Panc1 (cell line): Measurements from ENCODE around the gene ERRFI1. TPM values are rescaled to one million over a fixed set of nuclear protein-coding genes. Genes with fewer than 3 reads are reported as not detected.
A peak's percentile ranks its signal among the peaks of the same experiment; 100 is the strongest.

Experiments
- ATAC-seq: fragments of 200-7000 bp; cut with Tn5 transposase; 2 replicates; pipeline ENCODE4 v1.9.1; 2020; ENCODE audit warnings: mild to moderate bottlenecking, moderate library complexity
- BruUV-seq: library from RNA; stranded (reverse); fragments of 400-500 nt; replicated peaks from 2 replicates; lab custom pipeline; 2021; lab: Mats Ljungman, UMichigan
- CTCF ChIA-PET: fragments of 300-600 bp; sonication (Branson Sonifier 250); formaldehyde crosslinking; loops from one replicate; lab custom pipeline; 2022; ENCODE audit warnings: antibody characterized with exemption; lab: Charles Lee
- POLR2A ChIA-PET: fragments of 300-600 bp; sonication (Branson Sonifier 250); formaldehyde crosslinking; loops from one replicate; lab custom pipeline; 2022; ENCODE audit warnings: antibody characterized with exemption; lab: Charles Lee
- DNase-seq: peaks from one replicate; pipeline ENCODE4 v3.0.0-alpha.2; 2010; ENCODE audit warnings: low read depth, low spot score
- H3K27ac ChIP-seq: 2 replicates; pipeline ENCODE4 v1.5.1; 2011; ENCODE audit warnings: mild to moderate bottlenecking, low read length, inconsistent platforms
- H3K27me3 ChIP-seq: fragments of 200-500 bp; sonication (Bioruptor generic); 2 replicates; pipeline ENCODE4 v1.6.0; 2014; ENCODE audit warnings: low read length, inconsistent platforms; ENCODE audit not compliant: control insufficient read depth, insufficient read depth
- H3K36me3 ChIP-seq: fragments of 200-500 bp; sonication (Bioruptor generic); 2 replicates; pipeline ENCODE4 v1.5.1; 2014; ENCODE audit warnings: inconsistent platforms, mild to moderate bottlenecking, low read length, moderate library complexity; ENCODE audit not compliant: control insufficient read depth, insufficient read depth
- H3K4me1 ChIP-seq: 2 replicates; pipeline ENCODE4 v1.5.1; 2011; ENCODE audit warnings: inconsistent platforms, mild to moderate bottlenecking, low read length, moderate library complexity; ENCODE audit not compliant: control insufficient read depth, insufficient read depth
- H3K4me3 ChIP-seq, 2 experiments: 2 replicates each; pipeline ENCODE4 v1.5.1; 2011 to 2012; ENCODE audit warnings: low read depth in 2 of 2, low read length in 2 of 2, mild to moderate bottlenecking in 2 of 2, inconsistent platforms in 1 of 2, moderate library complexity in 1 of 2
- H3K9me3 ChIP-seq: fragments of 200-500 bp; sonication (Bioruptor generic); 2 replicates; pipeline ENCODE4 v1.5.1; 2014; ENCODE audit warnings: low read depth, mild to moderate bottlenecking, inconsistent platforms, low read length, moderate library complexity; ENCODE audit not compliant: control insufficient read depth, insufficient read depth
- CTCF ChIP-seq: fragments of 450-650 bp; IDR thresholded peaks from 2 replicates; pipeline ENCODE4 v1.5.1; 2017; ENCODE audit warnings: mild to moderate bottlenecking
- POLR2AphosphoS5 ChIP-seq: IDR thresholded peaks from 2 replicates; pipeline ENCODE4 v1.6.1; 2012; ENCODE audit warnings: mild to moderate bottlenecking, low read depth, low read length, moderate library complexity
- REST ChIP-seq, 2 experiments: IDR thresholded peaks; 2 replicates each; pipeline ENCODE4 v1.6.1; 2011 to 2012; ENCODE audit warnings: low read depth in 2 of 2, control low read depth in 1 of 2, low read length in 1 of 2, mild to moderate bottlenecking in 1 of 2, moderate library complexity in 1 of 2; ENCODE audit not compliant: insufficient read depth in 1 of 2
- SIN3A ChIP-seq: IDR thresholded peaks from 2 replicates; pipeline ENCODE4 v1.6.1; 2012; ENCODE audit warnings: low read depth, mild to moderate bottlenecking, low read length, moderate library complexity, borderline replicate concordance; ENCODE audit not compliant: insufficient read depth
- TCF7L2 ChIP-seq: IDR thresholded peaks from 2 replicates; pipeline ENCODE4 v1.6.1; 2011; ENCODE audit warnings: mild to moderate bottlenecking, low read depth, low read length, inconsistent platforms
- in situ Hi-C: cut with HindIII; loops from 2 replicates; pipeline ENCODE4 v1.10.0; 2016; ENCODE audit warnings: low sequenced_read_pairs, low pct_unique_long_range_greater_than_20kb
- intact Hi-C: fragments of 100-400 bp; cut with micrococcal nuclease; formaldehyde crosslinking; loops from one replicate; pipeline ENCODE4 v1.10.0; 2022; ENCODE audit not compliant: unreplicated experiment
- total RNA-seq: library from RNA; stranded (reverse); gene quantifications from one replicate; pipeline ENCODE4 v1.2.1, GENCODE V29; 2021; ENCODE audit not compliant: unreplicated experiment

The ERRFI1 gene
- total RNA-seq, 1 experiment from 2014 or later, result 299 TPM

DNA sequence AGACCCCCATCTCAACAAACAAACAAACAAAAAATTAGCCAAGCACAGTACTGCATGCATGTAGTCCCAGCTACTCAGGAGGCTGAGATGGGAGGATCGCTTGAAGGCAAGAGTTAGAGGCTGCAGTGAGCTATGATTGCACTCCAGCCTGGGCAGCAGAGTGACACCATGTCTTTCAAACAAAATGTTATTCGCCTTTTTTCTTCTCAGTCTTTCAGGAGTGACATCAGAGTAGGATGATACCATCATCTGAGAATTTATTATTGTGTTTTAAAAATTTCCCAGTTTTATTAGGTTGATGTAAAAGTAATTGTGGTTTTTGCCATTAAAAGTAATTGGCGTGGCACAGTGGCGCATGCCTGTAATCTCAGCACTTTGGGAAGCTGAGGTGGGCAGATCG lies 53.8 kb downstream of the ERRFI1 start:
- Histone ChIP-seq H3K36me3 (peaks cover 23% of the 10 kb centered on the region), H3K4me1 (no peaks in the 10 kb centered on the region; the same call in 1 of the 2 replicates), H3K27ac (no peak overlapping the region), H3K4me3 (no peak overlapping the region), H3K27me3 (no peaks in the 10 kb centered on the region), H3K9me3 (no peaks in the 10 kb centered on the region)
- no peak for TF ChIP-seq REST (IDR thresholded peaks at IDR 0.05; ENCODE audit: insufficient read depth in 1 of 2, low read depth in 2 of 2, low read length in 1 of 2)
- no peak for TF ChIP-seq CTCF
- TF ChIP-seq SIN3A, result no peak
- POLR2A ChIA-PET, result no interaction called here
- DNase-seq (no peak), ATAC-seq (no peak)
- BruUV-seq, result no TSS peak
- intact Hi-C loops, result no loop called here
- CTCF ChIA-PET, result interaction anchor here (0.6 kb wide), 1 partner anchor 232 kb away, joined by 6 read pairs; no protein-coding TSS in a partner anchor
- in situ Hi-C loops, result no loop called here

DNA sequence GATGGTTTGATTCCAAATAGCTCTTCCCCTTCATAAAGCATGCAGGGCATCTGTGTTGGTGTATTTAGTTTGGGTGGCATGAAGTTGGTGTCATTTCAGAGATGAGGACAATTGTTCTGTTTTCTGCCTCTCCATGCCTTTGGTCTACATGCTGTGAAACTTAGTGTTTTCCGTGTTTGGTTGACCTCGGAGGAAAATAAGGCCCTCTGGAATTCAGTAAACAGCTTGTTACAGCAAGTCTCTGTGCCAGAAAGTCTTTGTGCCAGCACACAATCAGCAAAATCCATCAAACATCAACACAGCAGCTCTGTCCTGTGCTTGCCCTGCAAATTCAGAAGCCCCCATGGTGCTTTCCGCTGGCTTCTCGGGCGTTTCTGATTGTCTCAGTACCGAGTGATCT lies 55.1 kb downstream of the ERRFI1 start:
- Histone ChIP-seq H3K4me1 (0 out of 2 replicates have a peak, but pooled peaks cover 2% of the 10 kb centered on the region), H3K27ac (no peak overlapping the region), H3K4me3 (no peak overlapping the region), H3K9me3 (no peaks in the 10 kb centered on the region), H3K27me3 (no peaks in the 10 kb centered on the region), H3K36me3 (peaks cover 25% of the 10 kb centered on the region)
- intact Hi-C loops (no loop called here), in situ Hi-C loops (no loop called here)
- DNase-seq (no peak), ATAC-seq (no peak)
- POLR2A ChIA-PET, result no interaction called here
- CTCF ChIA-PET, result no interaction called here
- BruUV-seq, result TSS peak; percentile 22
- TF ChIP-seq SIN3A (no peak), CTCF (no peak), TCF7L2 (no peak), REST (IDR thresholded peaks at IDR 0.05; ENCODE audit: insufficient read depth in 1 of 2, low read depth in 2 of 2, low read length in 1 of 2) (no peak), POLR2AphosphoS5 (no peak)
